ENCODE data around the gene NBDY.

The NBDY gene

GRCh38 chrX:56789518-56790070 lies 60.6 kb downstream of the NBDY start:
- no peak for ATAC-seq
- TF ChIP-seq ZC3H10 (CRISPR knock-in tag; IDR thresholded peaks at IDR 0.05) (no peak), ZNF70 (CRISPR knock-in tag; IDR thresholded peaks at IDR 0.05) (no peak), ISL1 (CRISPR knock-in tag; IDR thresholded peaks at IDR 0.05) (no peak), POU6F1 (CRISPR knock-in tag; IDR thresholded peaks at IDR 0.05; ENCODE audit: borderline replicate concordance, low read depth) (no peak), GLIS3 (CRISPR knock-in tag; IDR thresholded peaks at IDR 0.05) (no peak), TCF4 (CRISPR knock-in tag; IDR thresholded peaks at IDR 0.05; ENCODE audit: borderline replicate concordance) (no peak), BACH2 (CRISPR knock-in tag; IDR thresholded peaks at IDR 0.05; ENCODE audit: borderline replicate concordance) (no peak), ZFP30 (CRISPR knock-in tag; IDR thresholded peaks at IDR 0.05) (no peak), CREB5 (CRISPR knock-in tag; IDR thresholded peaks at IDR 0.05; ENCODE audit: low read depth) (no peak), TSHZ2 (CRISPR knock-in tag; IDR thresholded peaks at IDR 0.05) (no peak), TOX (CRISPR knock-in tag; IDR thresholded peaks at IDR 0.05; ENCODE audit: borderline replicate concordance) (no peak)

- no peak for ATAC-seq
- TF ChIP-seq GLIS3 (CRISPR knock-in tag; IDR thresholded peaks at IDR 0.05) (no peak), TSHZ2 (CRISPR knock-in tag; IDR thresholded peaks at IDR 0.05) (no peak), CSDC2 (CRISPR knock-in tag; IDR thresholded peaks at IDR 0.05) (no peak), ARNTL (CRISPR knock-in tag; IDR thresholded peaks at IDR 0.05; ENCODE audit: borderline replicate concordance, low read depth) (no peak), BACH2 (CRISPR knock-in tag; IDR thresholded peaks at IDR 0.05; ENCODE audit: borderline replicate concordance) (no peak), TOX (CRISPR knock-in tag; IDR thresholded peaks at IDR 0.05; ENCODE audit: borderline replicate concordance) (no peak), ISL1 (CRISPR knock-in tag; IDR thresholded peaks at IDR 0.05) (no peak), ZNF8 (CRISPR knock-in tag; IDR thresholded peaks at IDR 0.05) (no peak), TCF4 (CRISPR knock-in tag; IDR thresholded peaks at IDR 0.05; ENCODE audit: borderline replicate concordance) (no peak), ZNF70 (CRISPR knock-in tag; IDR thresholded peaks at IDR 0.05) (no peak)
Observed at GRCh38 chrX:56790778-56791177, 61.7 kb downstream of the NBDY start.

GRCh38 chrX:56791456-56791855 lies 62.4 kb downstream of the NBDY start:
- TF ChIP-seq ZC3H10 (CRISPR knock-in tag; IDR thresholded peaks at IDR 0.05) = no peak
- no peak for TF ChIP-seq ARNTL (CRISPR knock-in tag; IDR thresholded peaks at IDR 0.05; ENCODE audit: borderline replicate concordance, low read depth)
- TF ChIP-seq POU6F1 (CRISPR knock-in tag; IDR thresholded peaks at IDR 0.05; ENCODE audit: borderline replicate concordance, low read depth) = no peak
- TF ChIP-seq ESRRG (CRISPR knock-in tag; IDR thresholded peaks at IDR 0.05) = no peak
- TF ChIP-seq OSR1 (CRISPR knock-in tag; IDR thresholded peaks at IDR 0.05) = no peak
- no peak for TF ChIP-seq BACH2 (CRISPR knock-in tag; IDR thresholded peaks at IDR 0.05; ENCODE audit: borderline replicate concordance)
- no peak for TF ChIP-seq TCF4 (CRISPR knock-in tag; IDR thresholded peaks at IDR 0.05; ENCODE audit: borderline replicate concordance)
- TF ChIP-seq PATZ1 (CRISPR knock-in tag; IDR thresholded peaks at IDR 0.05; ENCODE audit: borderline replicate concordance) = no peak
- TF ChIP-seq CREB5 (CRISPR knock-in tag; IDR thresholded peaks at IDR 0.05; ENCODE audit: low read depth) = no peak
- no peak for ATAC-seq
